HEK293T (cell line): ENCODE results near the gene ZNF821.

Experiments used
- ARNT ChIP-seq: fragments of 450-650 bp; IDR thresholded peaks from 2 replicates; pipeline ENCODE4 v1.6.1; 2017; ENCODE audit warnings: mild to moderate bottlenecking
- BHLHE40 ChIP-seq: fragments of 450-650 bp; IDR thresholded peaks from 2 replicates; pipeline ENCODE4 v1.6.1; 2016; ENCODE audit warnings: mild to moderate bottlenecking, moderate library complexity, borderline replicate concordance
- CTBP1 ChIP-seq: fragments of 450-650 bp; IDR thresholded peaks from 2 replicates; pipeline ENCODE4 v1.6.1; 2016; ENCODE audit warnings: borderline replicate concordance
- ELF4 ChIP-seq: fragments of 450-650 bp; IDR thresholded peaks from 2 replicates; pipeline ENCODE4 v1.6.1; 2017; ENCODE audit warnings: antibody characterized with exemption
- FOXA1 ChIP-seq: fragments of 450-650 bp; IDR thresholded peaks from 2 replicates; pipeline ENCODE4 v1.6.1; 2016; ENCODE audit warnings: mild to moderate bottlenecking
- FOXK2 ChIP-seq: fragments of 450-650 bp; IDR thresholded peaks from 2 replicates; pipeline ENCODE4 v1.6.1; 2016; ENCODE audit warnings: mild to moderate bottlenecking
- FOXM1 ChIP-seq: fragments of 450-650 bp; IDR thresholded peaks from 2 replicates; pipeline ENCODE4 v1.6.1; 2017; ENCODE audit warnings: mild to moderate bottlenecking, borderline replicate concordance
- HDGF ChIP-seq: fragments of 450-650 bp; IDR thresholded peaks from 2 replicates; pipeline ENCODE4 v1.6.1; 2017; ENCODE audit warnings: antibody characterized with exemption, borderline replicate concordance
- L3MBTL2 ChIP-seq: fragments of 450-650 bp; conservative IDR thresholded peaks from 2 replicates; pipeline ENCODE4 v1.6.1; 2016; ENCODE audit warnings: mild to moderate bottlenecking
- LEF1 ChIP-seq: fragments of 450-650 bp; IDR thresholded peaks from 2 replicates; pipeline ENCODE4 v1.6.1; 2017; ENCODE audit warnings: mild to moderate bottlenecking, borderline replicate concordance
- NFRKB ChIP-seq: fragments of 450-650 bp; IDR thresholded peaks from 2 replicates; pipeline ENCODE4 v1.6.1; 2016; ENCODE audit warnings: mild to moderate bottlenecking, moderate library complexity
- PKNOX1 ChIP-seq: fragments of 450-650 bp; IDR thresholded peaks from 2 replicates; pipeline ENCODE4 v1.6.1; 2016
- SP1 ChIP-seq: fragments of 450-650 bp; IDR thresholded peaks from 2 replicates; pipeline ENCODE4 v1.6.1; 2017
- TARDBP ChIP-seq: fragments of 450-650 bp; IDR thresholded peaks from 2 replicates; pipeline ENCODE4 v1.6.1; 2016

- no peak for TF ChIP-seq BHLHE40
- no peak for TF ChIP-seq ARNT
- no peak for TF ChIP-seq FOXA1
- TF ChIP-seq CTBP1 = no peak
- no peak for TF ChIP-seq ELF4
- no peak for TF ChIP-seq FOXM1
- no peak for TF ChIP-seq PKNOX1
- TF ChIP-seq FOXK2 = no peak
- no peak for TF ChIP-seq SP1
- no peak for TF ChIP-seq TARDBP
- TF ChIP-seq HDGF = no peak
- no peak for TF ChIP-seq NFRKB
- TF ChIP-seq LEF1 = no peak
- TF ChIP-seq L3MBTL2 = no peak
Measured at GRCh38 chr16:71904239-71904638, 20.3 kb upstream of the ZNF821 start.
